GM19438 (cell line): Measurements from ENCODE around the gene B4GALT5.

ENCODE experiments used
- ATAC-seq: cut with Tn5 transposase; IDR thresholded peaks from one replicate; pipeline ENCODE4 v1.9.1; 2021; ENCODE audit warnings: low read depth; ENCODE audit not compliant: unreplicated experiment

The B4GALT5 gene

GRCh38 chr20:49704932-49705336, 8.7 kb downstream of the B4GALT5 start:
- ATAC-seq = no peak

GRCh38 chr20:49701916-49702315, 11.8 kb downstream of the B4GALT5 start:
- ATAC-seq = no peak

GRCh38 chr20:49701241-49701790, 12.4 kb downstream of the B4GALT5 start:
- ATAC-seq = no peak

GRCh38 chr20:49700411-49701185, 13.1 kb downstream of the B4GALT5 start:
- ATAC-seq = no peak

GRCh38 chr20:49699200-49699992, 14.3 kb downstream of the B4GALT5 start:
- ATAC-seq = no peak

- no peak for ATAC-seq
Measured at GRCh38 chr20:49698477-49698876, 15.2 kb downstream of the B4GALT5 start.

GRCh38 chr20:49697071-49697470, 16.6 kb downstream of the B4GALT5 start:
- no peak for ATAC-seq

- no peak for ATAC-seq
Measured at GRCh38 chr20:49696594-49696993, 17.1 kb downstream of the B4GALT5 start.

- no peak for ATAC-seq
Measured at GRCh38 chr20:49695830-49696229, 17.8 kb downstream of the B4GALT5 start.

GRCh38 chr20:49694450-49695071, 19.1 kb downstream of the B4GALT5 start:
- no peak for ATAC-seq

- ATAC-seq = no peak
Measured at GRCh38 chr20:49693435-49694171, 20.1 kb downstream of the B4GALT5 start.

- no peak for ATAC-seq
Measured at GRCh38 chr20:49692941-49693340, 20.7 kb downstream of the B4GALT5 start.

- ATAC-seq = no peak
Measured at GRCh38 chr20:49691818-49692568, 21.7 kb downstream of the B4GALT5 start.

GRCh38 chr20:49690899-49691620, 22.6 kb downstream of the B4GALT5 start:
- ATAC-seq = no peak

GRCh38 chr20:49687595-49688567, 25.8 kb downstream of the B4GALT5 start:
- no peak for ATAC-seq

GRCh38 chr20:49685809-49686208, 27.9 kb downstream of the B4GALT5 start:
- no peak for ATAC-seq

- ATAC-seq = no peak
Measured at GRCh38 chr20:49685161-49685601, 28.5 kb downstream of the B4GALT5 start.
